HG02973 (cell line): Measurements from ENCODE around the gene INSC.
A peak's percentile ranks its signal among the peaks of the same experiment; 100 is the strongest.

Experiments used
- ATAC-seq: cut with Tn5 transposase; IDR thresholded peaks from one replicate; pipeline ENCODE4 v1.9.1; 2021; ENCODE audit warnings: moderate library complexity; ENCODE audit not compliant: unreplicated experiment

The INSC gene

GRCh38 chr11:15145151-15145550, 30.4 kb downstream of the INSC start:
- ATAC-seq: no peak

DNA sequence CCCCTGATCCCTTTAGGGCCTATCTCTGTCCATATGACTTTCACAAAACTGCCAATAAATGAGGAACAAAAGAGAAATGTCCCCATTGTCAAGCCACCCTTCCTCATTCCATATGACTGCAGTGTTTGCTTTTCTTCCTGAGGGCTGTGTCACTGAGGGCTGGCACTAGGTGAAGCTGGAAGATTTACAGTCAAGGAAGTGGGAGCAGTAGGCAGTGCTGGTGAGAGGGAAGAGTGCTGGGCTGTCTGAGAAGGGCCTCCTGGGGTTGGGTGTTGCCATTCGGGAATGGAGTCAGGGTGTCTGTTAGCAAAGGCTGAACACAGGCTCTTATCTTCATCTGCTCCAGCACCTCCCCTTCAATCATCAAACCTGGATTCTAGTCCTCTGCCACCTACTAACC, 30.9 kb downstream of the INSC start:
- ATAC-seq: no peak

DNA sequence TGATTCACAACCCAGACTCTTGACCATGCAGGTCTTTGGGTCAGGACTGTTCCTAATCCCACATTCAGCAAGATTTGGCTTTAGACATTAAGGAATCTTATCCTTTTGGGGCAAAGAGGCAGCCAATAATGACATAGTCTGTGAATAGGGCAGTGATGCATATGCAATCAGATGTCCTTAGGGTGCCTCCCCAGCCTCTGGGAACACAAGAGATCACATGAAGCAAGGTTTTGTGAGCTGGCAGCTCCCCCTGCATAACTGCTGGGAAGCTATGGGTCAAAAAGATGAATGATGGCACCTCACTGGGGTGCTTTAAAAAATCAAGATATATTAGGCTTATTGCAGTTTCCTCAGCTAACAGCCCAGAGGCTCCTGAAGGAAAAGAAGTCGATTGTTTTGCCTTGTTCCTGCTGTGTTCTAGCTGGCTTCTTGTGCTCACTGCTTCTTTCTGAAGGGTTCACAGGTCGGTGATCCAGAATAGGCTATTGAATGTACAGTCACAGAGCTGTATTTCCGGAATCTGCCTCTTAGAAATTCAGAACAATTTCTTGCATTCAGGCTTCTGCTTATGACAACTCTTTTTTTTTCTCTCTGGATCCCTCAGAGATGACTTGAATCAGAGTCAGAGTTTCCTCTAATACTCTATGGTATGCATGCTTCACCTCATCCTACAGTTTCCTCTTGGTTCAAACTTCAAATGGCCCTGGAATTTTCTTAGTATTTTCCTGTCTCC, 31.7 kb downstream of the INSC start:
- ATAC-seq: no peak

DNA sequence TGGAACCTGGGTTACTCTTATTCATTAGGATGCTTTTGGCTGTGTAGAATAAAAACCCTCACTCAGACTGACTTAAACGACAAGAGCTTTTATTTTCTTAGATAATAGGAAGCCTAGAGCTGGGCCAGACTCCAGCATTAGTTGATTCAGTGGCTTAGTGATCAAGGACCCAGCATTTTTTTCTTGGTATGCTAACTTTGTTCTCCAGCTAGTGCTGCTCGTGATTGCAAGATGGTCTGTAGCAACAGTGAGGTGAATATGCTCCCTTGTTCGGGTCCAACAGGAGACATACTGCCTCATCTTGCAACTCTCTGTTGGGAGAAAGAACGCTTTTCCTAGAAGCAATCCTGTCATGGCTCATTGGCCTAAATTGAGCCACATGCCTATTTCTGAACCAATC, 33.4 kb downstream of the INSC start:
- ATAC-seq: no peak

GRCh38 chr11:15149050-15149449, 34.3 kb downstream of the INSC start:
- no peak for ATAC-seq

DNA sequence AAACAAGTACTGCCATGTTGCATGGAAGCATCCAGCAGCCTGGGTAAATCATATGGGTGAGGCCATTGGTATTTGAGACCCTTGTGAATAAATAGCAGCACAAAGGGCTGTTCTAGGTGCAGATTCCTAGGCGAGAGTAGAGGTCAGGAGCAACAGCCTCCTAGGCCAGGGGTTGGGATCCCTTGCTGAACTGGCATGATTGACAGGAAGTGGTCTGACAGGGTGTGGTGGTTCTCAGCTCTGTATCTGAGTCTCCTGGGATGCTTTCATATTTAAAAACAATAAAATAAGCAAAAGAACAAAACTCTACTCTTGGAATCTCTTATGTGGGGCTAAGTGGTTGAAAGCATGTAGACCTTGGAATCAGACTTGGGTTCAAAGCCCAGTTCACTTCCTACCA, 35.8 kb downstream of the INSC start:
- no peak for ATAC-seq

GRCh38 chr11:15153231-15153630, 38.5 kb downstream of the INSC start:
- no peak for ATAC-seq

- ATAC-seq: no peak
Measured at GRCh38 chr11:15157181-15157580, 42.5 kb downstream of the INSC start.

- no peak for ATAC-seq
Measured at GRCh38 chr11:15157606-15158137, 42.9 kb downstream of the INSC start.

- ATAC-seq: no peak
Measured at GRCh38 chr11:15158351-15159015, 43.8 kb downstream of the INSC start.

- ATAC-seq: peak; percentile 72
Measured at GRCh38 chr11:15159085-15159484, 44.4 kb downstream of the INSC start.

DNA sequence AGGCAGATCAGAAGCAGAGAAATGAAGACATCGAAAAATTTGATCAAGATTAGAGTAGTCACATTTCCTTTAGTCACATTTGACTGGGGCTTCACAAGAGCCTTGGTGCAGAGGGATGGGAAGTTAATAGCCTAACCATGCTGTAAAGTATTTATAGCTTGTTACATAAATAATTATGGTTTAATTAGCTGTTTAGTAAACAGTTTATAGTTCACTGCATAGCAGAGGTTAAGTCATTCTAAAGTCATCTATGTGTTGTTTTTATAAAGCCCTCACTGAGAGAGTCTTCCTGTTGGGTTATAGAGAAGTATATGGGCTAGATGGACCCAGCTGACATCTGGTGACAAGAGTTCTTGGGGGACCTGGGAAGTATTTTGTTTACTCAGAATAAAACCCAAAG, 47.1 kb downstream of the INSC start:
- ATAC-seq: no peak

DNA sequence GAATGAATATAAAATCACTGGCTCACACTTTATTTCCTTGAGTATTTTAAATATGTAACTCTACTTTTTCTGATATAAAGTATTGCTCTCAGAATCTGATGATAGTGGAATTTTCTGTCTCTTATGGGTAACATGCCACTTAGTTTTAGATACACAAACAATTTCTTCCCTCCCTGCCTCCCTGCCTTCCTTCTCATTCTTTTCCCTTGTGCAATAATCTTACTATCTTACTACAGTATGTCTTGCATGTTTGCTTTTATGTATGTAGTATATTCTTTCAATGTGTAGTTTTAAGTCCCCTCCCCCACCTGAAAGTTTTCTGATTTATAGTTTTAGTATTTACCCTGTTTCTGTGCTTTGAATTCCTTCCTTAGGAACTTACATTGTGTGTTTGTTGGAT, 48.4 kb downstream of the INSC start:
- no peak for ATAC-seq

- ATAC-seq: no peak
Measured at GRCh38 chr11:15166204-15166603, 51.5 kb downstream of the INSC start.

DNA sequence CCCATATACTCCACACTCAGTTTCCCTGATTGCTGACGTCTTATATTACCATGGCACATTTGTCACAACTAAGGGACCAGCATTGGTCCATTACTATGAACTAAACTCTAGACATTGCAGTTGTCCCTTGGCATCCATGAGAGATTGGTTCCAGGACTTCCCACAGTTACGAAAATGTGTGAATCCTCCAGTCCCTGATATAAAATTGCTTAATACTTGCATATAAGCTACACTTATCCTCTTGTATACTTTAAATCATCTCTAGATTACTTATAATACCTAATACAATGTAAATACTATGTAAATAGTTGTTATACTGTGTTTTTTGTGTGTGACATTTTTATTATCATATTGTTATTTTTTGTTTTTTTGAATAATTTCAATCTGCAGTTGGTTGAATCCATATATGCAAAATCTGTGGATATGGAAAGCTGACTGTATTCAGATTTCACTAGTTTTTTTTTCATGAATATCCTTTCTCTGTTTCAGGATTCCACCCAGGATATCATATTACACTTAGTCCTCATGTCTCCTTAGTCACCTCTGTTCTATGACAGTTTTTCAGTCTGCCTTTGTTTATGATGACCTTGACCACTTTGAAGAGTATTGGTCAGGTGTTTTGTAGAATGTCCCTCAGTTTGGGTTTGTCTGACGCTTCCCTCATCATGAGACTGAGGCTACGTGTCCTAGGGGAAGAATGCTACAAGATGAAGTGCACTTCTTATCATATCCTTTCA, 55.3 kb downstream of the INSC start:
- ATAC-seq: no peak

DNA sequence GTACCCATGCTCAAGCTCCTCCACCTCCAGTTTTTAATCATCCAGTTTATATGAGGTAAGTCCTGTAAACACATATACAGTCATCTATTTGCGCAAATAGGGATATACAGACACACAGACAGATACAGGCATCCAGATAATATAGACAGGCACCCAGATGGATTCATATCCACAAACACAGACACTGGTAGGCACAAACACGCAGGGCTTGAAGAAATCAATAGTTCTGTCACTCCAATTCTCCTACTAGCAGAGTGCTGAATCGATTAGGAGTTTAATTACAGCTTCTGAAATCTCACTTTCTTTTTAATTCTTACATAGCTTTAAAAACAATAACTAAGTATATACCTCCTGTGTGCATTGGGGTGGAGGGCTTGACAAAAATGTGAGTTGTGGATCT, 56.0 kb downstream of the INSC start:
- ATAC-seq: no peak

DNA sequence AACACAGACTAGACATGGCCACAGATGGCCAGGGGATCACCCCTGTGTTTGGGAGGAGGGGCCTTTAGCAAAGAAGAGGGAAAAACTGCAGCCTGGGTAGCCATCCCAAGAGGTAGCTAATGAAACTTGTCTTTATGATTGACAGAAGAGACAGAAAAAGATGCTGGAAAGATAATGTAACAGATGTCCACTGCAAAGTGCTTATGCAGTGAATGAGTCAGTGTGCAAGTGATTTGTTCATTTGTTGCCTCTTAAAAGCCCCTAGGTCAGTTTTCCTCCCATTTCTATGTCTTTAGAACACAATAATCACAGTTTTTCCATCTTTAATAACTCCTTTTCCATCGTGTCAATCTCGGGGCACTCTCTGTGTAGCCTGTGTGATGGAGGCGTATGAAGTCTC, 57.2 kb downstream of the INSC start:
- ATAC-seq: no peak

GRCh38 chr11:15175831-15176230, 61.1 kb downstream of the INSC start:
- no peak for ATAC-seq

- no peak for ATAC-seq
Measured at GRCh38 chr11:15176646-15177163, 62.0 kb downstream of the INSC start.

- no peak for ATAC-seq
Measured at GRCh38 chr11:15177491-15177890, 62.8 kb downstream of the INSC start.

- ATAC-seq: no peak
Measured at GRCh38 chr11:15178214-15178613, 63.5 kb downstream of the INSC start.

DNA sequence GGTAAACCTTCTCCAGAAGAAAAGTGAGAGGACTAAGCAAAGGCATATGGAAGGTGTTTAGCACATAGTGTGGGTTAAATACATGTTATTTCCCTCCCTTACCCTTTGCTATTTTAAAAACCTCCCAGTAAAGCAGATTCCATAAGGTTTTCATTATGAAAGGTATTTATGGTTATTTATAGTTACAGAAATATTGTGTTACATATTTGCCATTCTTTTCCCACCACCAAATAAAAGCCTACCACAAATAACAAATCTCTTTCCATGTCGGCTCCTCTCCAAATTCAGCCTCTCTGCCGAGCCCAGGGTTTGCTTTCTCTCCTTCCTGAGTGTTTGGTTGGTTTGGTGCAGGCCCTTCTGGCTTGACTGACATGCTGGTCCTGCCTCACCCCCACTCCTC, 64.4 kb downstream of the INSC start:
- no peak for ATAC-seq
